Thymus (tissue), 11 donors: ENCODE results near the gene SAE1. TPM values are rescaled to one million over a fixed set of nuclear protein-coding genes. Genes with fewer than 3 reads are reported as not detected.
A peak's percentile ranks its signal among the peaks of the same experiment; 100 is the strongest.
"Not testable (repeated sequence)": the region's sequence is repeated elsewhere in the genome, so short reads cannot be mapped to it uniquely, and the experiment has no call there.

Experiments used
- DNase-seq, 9 donors: peaks; one replicate each; pipeline ENCODE4 v3.0.0-alpha.2; 2013; ENCODE audit warnings: low spot score in 9 of 9, low read depth in 6 of 9, missing footprints in 1 of 9
- H3K27ac ChIP-seq, 2 donors: one replicate each; pipeline ENCODE4 v1.5.1; 2013; ENCODE audit warnings: control low read depth in 1 of 2, low read depth in 1 of 2, low read length in 1 of 2, mild to moderate bottlenecking in 1 of 2, moderate library complexity in 1 of 2
- H3K27me3 ChIP-seq, 2 donors: one replicate each; pipeline ENCODE4 v1.5.1; 2013; ENCODE audit warnings: low read length in 1 of 2; ENCODE audit not compliant: control insufficient read depth in 2 of 2, insufficient read depth in 1 of 2
- H3K36me3 ChIP-seq, 2 donors: one replicate each; pipeline ENCODE4 v1.5.1; 2013; ENCODE audit warnings: low read length in 1 of 2, mild to moderate bottlenecking in 1 of 2, moderate library complexity in 1 of 2; ENCODE audit not compliant: control insufficient read depth in 2 of 2, insufficient read depth in 2 of 2
- H3K4me1 ChIP-seq, 2 donors: one replicate each; pipeline ENCODE4 v1.5.1; 2013; ENCODE audit warnings: low read length in 2 of 2; ENCODE audit not compliant: control insufficient read depth in 2 of 2, insufficient read depth in 2 of 2
- H3K4me3 ChIP-seq, 2 donors: one replicate each; pipeline ENCODE4 v1.5.1; 2013; ENCODE audit warnings: low read length in 2 of 2, control low read depth in 1 of 2, mild to moderate bottlenecking in 1 of 2
- H3K9me3 ChIP-seq, 2 donors: one replicate each; pipeline ENCODE4 v1.5.1; 2013; ENCODE audit warnings: low read length in 1 of 2, mild to moderate bottlenecking in 1 of 2; ENCODE audit not compliant: control insufficient read depth in 2 of 2, insufficient read depth in 1 of 2
- WGBS: extraction: QIAGEN DNeasy Blood & Tissue Kit; methylation state at CpG from one replicate; pipeline ENCODE4 v1.1.7; 2013; 5-methylcytosine and 5-hydroxymethylcytosine counted together
- polyA plus RNA-seq: library from polyadenylated mRNA; stranded (reverse); fragments of 200-250 nt; gene quantifications from one replicate; pipeline ENCODE4 v1.2.3, GENCODE V29; 2013
- total RNA-seq: library from RNA; stranded (reverse); fragments of 120-200 nt; gene quantifications from one replicate; pipeline ENCODE4 v1.2.4, GENCODE V29; 2013
- donor health status: healthy.

Gene SAE1
- total and polyA plus RNA-seq, 2 donors: 40.5 to 93.3 TPM

- Histone ChIP-seq H3K36me3 (peaks cover 8 to 23% of the 10 kb centered on the region in 2 donors), H3K4me1 (peaks cover 27 to 31% of the 10 kb centered on the region in 2 donors), H3K4me3 (no peak overlapping the region), H3K9me3 (no peaks in the 10 kb centered on the region), H3K27ac (no peak overlapping the region), H3K27me3 (no peaks in the 10 kb centered on the region)
- DNase-seq: no peak
- WGBS: 97% methylated on average over 11 of the region's 11 CpGs
Observed at GRCh38 chr19:47133021-47133471, 2.4 kb downstream of the SAE1 start.

DNA sequence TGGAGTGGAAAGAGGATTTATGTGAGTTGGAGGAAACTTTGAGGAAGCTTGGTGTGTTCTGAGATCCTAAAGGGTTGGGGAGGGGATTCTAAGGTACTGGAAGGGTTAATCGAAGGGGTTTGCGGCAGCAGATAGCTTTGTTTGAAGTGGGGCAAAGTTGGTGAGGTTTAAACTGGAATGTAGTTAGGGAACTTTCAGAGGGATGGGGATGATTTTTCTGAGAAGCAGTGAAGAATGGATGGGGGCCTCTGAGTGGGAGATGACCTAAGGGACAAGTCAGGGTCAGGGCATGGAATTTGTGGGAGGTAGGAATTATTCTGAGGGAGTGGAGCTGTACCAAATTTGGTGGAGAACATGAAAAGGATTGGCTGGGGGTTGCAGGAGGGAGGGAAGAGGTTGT, 3.9 kb downstream of the SAE1 start:
- H3K27me3 ChIP-seq: no peaks in the 10 kb centered on the region
- 93% methylated on average over 2 of the region's 2 CpGs for WGBS
- peaks cover 13 to 29% of the 10 kb centered on the region in 2 donors for H3K36me3 ChIP-seq
- DNase-seq: no peak
- no peak overlapping the region for H3K4me3 ChIP-seq
- peaks cover 27 to 31% of the 10 kb centered on the region in 2 donors for H3K4me1 ChIP-seq
- H3K9me3 ChIP-seq: no peaks in the 10 kb centered on the region
- no peak overlapping the region for H3K27ac ChIP-seq

DNA sequence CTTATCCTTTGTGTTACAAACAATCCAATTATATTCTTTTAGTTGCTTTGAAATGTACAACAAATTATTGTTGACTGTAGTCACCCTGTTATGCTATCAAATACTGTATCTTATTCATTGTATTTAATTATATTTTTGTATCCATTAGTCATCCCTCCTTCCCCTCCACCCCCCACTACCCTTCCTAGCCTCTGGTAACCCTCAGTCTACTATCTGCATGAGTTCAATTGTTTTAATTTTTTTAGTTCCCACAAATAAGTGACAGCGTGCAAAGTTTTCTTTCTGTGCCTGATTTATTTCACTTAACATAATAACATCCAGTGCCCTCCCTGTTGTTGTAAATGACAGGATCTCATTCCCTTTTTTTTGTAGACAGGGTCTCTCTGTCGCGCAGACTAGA, 4.5 kb downstream of the SAE1 start:
- Histone ChIP-seq H3K27me3 (no peaks in the 10 kb centered on the region), H3K27ac (no peak overlapping the region), H3K4me3 (no peak overlapping the region), H3K9me3 (no peaks in the 10 kb centered on the region), H3K4me1 (peaks cover 26 to 31% of the 10 kb centered on the region in 2 donors), H3K36me3 (peaks cover 13 to 29% of the 10 kb centered on the region in 2 donors)
- WGBS: 93% methylated on average over 3 of the region's 3 CpGs
- DNase-seq: no peak

DNA sequence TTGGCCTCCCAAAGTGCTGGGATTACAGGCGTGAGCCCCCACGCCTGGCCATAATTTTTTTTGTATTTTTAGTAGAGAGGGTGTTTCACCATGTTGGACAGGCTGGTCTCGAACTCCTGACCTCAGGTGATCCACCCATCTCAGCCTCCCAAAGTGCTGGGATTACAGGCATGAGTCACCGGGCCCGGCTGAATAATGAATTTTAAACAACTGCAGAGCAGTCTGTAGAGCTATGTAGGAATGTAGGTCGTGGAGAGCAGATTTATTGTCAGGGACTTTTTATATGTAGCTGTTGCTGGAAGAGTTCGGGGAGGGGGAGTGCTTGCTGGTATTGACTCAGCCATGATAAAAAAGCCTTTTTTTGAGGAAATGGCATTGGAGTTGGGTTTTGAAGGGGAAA, 10.6 kb downstream of the SAE1 start:
- H3K36me3 ChIP-seq: peaks cover 37 to 45% of the 10 kb centered on the region in 2 donors
- WGBS: 95% methylated on average over 7 of the region's 7 CpGs
- not testable (repeated sequence) for H3K27ac ChIP-seq, H3K4me3 ChIP-seq, H3K9me3 ChIP-seq, H3K27me3 ChIP-seq, DNase-seq
- H3K4me1 ChIP-seq: peaks cover 3 to 11% of the 10 kb centered on the region in 2 donors

DNA sequence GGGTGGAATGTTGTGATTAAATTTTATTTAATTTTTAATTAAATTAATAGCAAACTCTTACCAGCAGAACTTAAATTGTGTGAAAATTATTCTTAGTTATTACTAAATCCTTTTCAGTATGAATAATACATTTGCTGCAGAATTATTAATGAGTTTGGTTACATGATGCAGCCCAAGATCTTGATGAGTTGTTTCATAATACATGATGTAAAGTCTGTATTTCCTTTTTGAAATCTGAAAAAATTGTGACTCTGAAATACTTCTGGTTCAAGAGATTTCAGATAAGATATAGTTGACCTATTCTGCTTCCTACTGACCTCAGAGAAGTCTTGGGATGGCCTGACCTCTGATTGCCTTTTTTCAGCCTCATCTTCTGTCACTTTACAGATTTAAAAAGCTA, 11.1 kb downstream of the SAE1 start:
- peaks cover 42 to 50% of the 10 kb centered on the region in 2 donors for H3K36me3 ChIP-seq
- H3K4me3 ChIP-seq: no peak overlapping the region
- H3K27me3 ChIP-seq: no peaks in the 10 kb centered on the region
- H3K4me1 ChIP-seq: peaks cover 4 to 16% of the 10 kb centered on the region in 2 donors
- no peak overlapping the region for H3K27ac ChIP-seq
- no peaks in the 10 kb centered on the region for H3K9me3 ChIP-seq
- no peak for DNase-seq

GRCh38 chr19:47142779-47143178, 12.1 kb downstream of the SAE1 start:
- H3K36me3 ChIP-seq: peaks cover 46 to 56% of the 10 kb centered on the region in 2 donors

DNA sequence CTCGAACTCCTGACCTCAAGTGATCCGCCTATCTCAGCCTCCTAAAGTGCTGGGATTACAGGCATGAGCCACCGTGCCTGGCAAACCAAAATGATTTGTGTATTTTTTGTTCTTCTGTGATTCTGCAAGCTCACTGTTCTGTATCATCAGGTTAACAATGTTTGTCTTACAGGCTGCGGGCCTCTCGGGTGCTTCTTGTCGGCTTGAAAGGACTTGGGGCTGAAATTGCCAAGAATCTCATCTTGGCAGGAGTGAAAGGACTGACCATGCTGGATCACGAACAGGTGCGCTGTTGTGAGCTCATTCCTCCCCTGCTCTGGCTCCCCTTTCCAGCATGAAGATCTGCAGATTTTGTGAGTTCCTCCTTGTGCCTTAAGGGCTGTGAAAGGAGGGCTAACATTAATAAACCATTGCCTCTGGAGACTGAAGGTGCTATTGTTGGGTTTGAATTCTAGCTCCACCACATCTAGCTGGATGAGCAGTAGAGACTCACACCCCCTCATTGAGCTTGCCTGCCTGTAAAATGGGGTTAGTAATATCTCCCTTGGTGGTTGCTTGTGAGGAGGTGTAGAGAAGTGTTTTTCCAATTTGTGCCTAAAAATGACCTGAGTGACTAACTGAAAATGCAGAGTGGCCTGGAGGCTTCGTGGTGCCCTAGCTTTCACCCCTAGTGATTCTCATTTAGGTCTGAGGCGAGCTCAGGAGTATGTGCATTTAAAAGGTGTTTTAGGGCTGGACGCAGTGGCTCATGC, 12.9 kb downstream of the SAE1 start:
- Histone ChIP-seq H3K4me3 (no peak overlapping the region), H3K27me3 (no peaks in the 10 kb centered on the region), H3K4me1 (peaks cover 4 to 16% of the 10 kb centered on the region in 2 donors), H3K36me3 (peaks cover 49 to 61% of the 10 kb centered on the region in 2 donors), H3K9me3 (no peaks in the 10 kb centered on the region), H3K27ac (no peak overlapping the region)
- WGBS: 95% methylated on average over 11 of the region's 11 CpGs
- no peak for DNase-seq

More at GRCh38 chr19:47142779-47143178, 12.1 kb downstream of the SAE1 start:
- H3K27me3 ChIP-seq: no peaks in the 10 kb centered on the region
- 98% methylated on average over 5 of the region's 5 CpGs for WGBS
- no peak for DNase-seq
- H3K4me1 ChIP-seq: peaks cover 4 to 16% of the 10 kb centered on the region in 2 donors
- H3K9me3 ChIP-seq: no peaks in the 10 kb centered on the region
- H3K27ac ChIP-seq: no peak overlapping the region
- H3K4me3 ChIP-seq: no peak overlapping the region

- H3K9me3 ChIP-seq: no peaks in the 10 kb centered on the region
- DNase-seq: no peak
- peaks cover 50 to 61% of the 10 kb centered on the region in 2 donors for H3K36me3 ChIP-seq
- no peak overlapping the region for H3K4me3 ChIP-seq
- H3K4me1 ChIP-seq: peaks cover 4 to 17% of the 10 kb centered on the region in 2 donors
- no peaks in the 10 kb centered on the region for H3K27me3 ChIP-seq
- 94% methylated on average over 13 of the region's 13 CpGs for WGBS
- no peak overlapping the region for H3K27ac ChIP-seq
Observed at GRCh38 chr19:47144630-47145029, 14.0 kb downstream of the SAE1 start.

- WGBS: 73% methylated on average over 5 of the region's 5 CpGs
- DNase-seq: peak in 5 of 9 donors; percentile 42 to 73 (median 49)
Observed at GRCh38 chr19:47145639-47146486, 15.2 kb downstream of the SAE1 start.

More at GRCh38 chr19:47145639-47146486, 15.2 kb downstream of the SAE1 start:
- peak overlapping the region; percentile 56 to 73 for H3K27ac ChIP-seq
- H3K4me3 ChIP-seq: no peak overlapping the region
- peaks cover 55 to 72% of the 10 kb centered on the region in 2 donors for H3K36me3 ChIP-seq
- peaks cover 4 to 19% of the 10 kb centered on the region in 2 donors for H3K4me1 ChIP-seq
- H3K9me3 ChIP-seq: no peaks in the 10 kb centered on the region
- H3K27me3 ChIP-seq: no peaks in the 10 kb centered on the region
